Measurements from ENCODE around the gene HMGB1. TPM values are rescaled to one million over a fixed set of nuclear protein-coding genes. Genes with fewer than 3 reads are reported as not detected.

Gene HMGB1
- total and polyA plus RNA-seq, 2 of the 13 experiments (the other 11 are each of a cell fraction or from before 2014, with no cell fraction given): 115 to 584 TPM

- FAIRE-seq (no peak), DNase-seq (ENCODE audit: low spot score) (no peak), ATAC-seq (no peak)
- no TSS peak for BruUV-seq (replicated peaks)
- POLR2A ChIA-PET: interaction anchor here (1.2 to 1.9 kb wide), 2 partner anchors 12 kb away, joined by 6 to 16 read pairs; no protein-coding TSS in a partner anchor
- intact Hi-C loops (cut with micrococcal nuclease; ENCODE audit: unreplicated experiment): loop anchor here (5.0 kb wide), 2 partner anchors 40 to 55 kb away; no protein-coding TSS in a partner anchor
- Histone ChIP-seq H3K79me2 (ENCODE audit: insufficient read depth, low read length) (no peaks in the 10 kb centered on the region), H3K4me2 (ENCODE audit: low read depth, low read length) (0 out of 2 replicates have a peak overlapping the region, but pooled peaks have one; percentile 20), H4K20me1 (ENCODE audit: insufficient read depth, low read length) (no peaks in the 10 kb centered on the region), H3K4me1 (ENCODE audit: insufficient read depth, low read length) (peaks cover 36% of the 10 kb centered on the region), H3K27me3 (ENCODE audit: control insufficient read depth in 1 of 2, insufficient read depth in 2 of 2, low read length in 2 of 2) (peaks cover 1 to 32% of the 10 kb centered on the region in 2 experiments; a peak in 3 of 5 replicates), H3K9me3 (ENCODE audit: low read length) (no peaks in the 10 kb centered on the region), H3K27ac (ENCODE audit: extremely low read length, insufficient read depth, low read length) (no peak overlapping the region), H3K36me3 (replicated peaks in 1 of 2; ENCODE audit: control insufficient read depth in 1 of 2, insufficient read depth in 2 of 2, low read length in 2 of 2) (no peaks in the 10 kb centered on the region), H3K9ac (ENCODE audit: insufficient read depth, low read depth, low read length) (no peak overlapping the region), H2AFZ (ENCODE audit: low read length) (no peak overlapping the region), H3K4me3 (replicated peaks in 1 of 3; ENCODE audit: insufficient read depth in 1 of 3, low read depth in 2 of 3, low read length in 3 of 3) (no peak overlapping the region)
- 80% methylated on average over 6 of the region's 8 CpGs for WGBS (ENCODE audit: low lambda C conversion rate)
- in situ Hi-C loops (cut with HindIII; ENCODE audit: extremely low pct_ligation_motif_present, low pct_unique_long_range_greater_than_20kb): no loop called here
- CTCF ChIA-PET (ENCODE audit: low intra/inter-chr PET ratio, low total read pairs): interaction anchor here (1.6 kb wide), 1 partner anchor 55 kb away, joined by 4 read pairs; no protein-coding TSS in a partner anchor
- TF ChIP-seq, protein P1, sequence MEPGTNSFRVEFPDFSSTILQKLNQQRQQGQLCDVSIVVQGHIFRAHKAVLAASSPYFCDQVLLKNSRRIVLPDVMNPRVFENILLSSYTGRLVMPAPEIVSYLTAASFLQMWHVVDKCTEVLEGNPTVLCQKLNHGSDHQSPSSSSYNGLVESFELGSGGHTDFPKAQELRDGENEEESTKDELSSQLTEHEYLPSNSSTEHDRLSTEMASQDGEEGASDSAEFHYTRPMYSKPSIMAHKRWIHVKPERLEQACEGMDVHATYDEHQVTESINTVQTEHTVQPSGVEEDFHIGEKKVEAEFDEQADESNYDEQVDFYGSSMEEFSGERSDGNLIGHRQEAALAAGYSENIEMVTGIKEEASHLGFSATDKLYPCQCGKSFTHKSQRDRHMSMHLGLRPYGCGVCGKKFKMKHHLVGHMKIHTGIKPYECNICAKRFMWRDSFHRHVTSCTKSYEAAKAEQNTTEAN (CRISPR knock-in tag; conservative IDR thresholded peaks at IDR 0.05): no peak
- TF ChIP-seq SNRNP70 (IDR thresholded peaks at IDR 0.05; ENCODE audit: low read depth, low read length) (no peak), ZBTB34 (CRISPR knock-in tag; IDR thresholded peaks at IDR 0.05) (no peak), GABPA (IDR thresholded peaks at IDR 0.05; ENCODE audit: low read depth, low read length) (no peak), GABPA (CRISPR knock-in tag; IDR thresholded peaks at IDR 0.05; ENCODE audit: low read depth) (no peak), SPEN (CRISPR knock-in tag; IDR thresholded peaks at IDR 0.05; ENCODE audit: low read depth) (no peak), GABPB1 (CRISPR knock-in tag; IDR thresholded peaks at IDR 0.05) (no peak), ZNF20 (CRISPR knock-in tag; IDR thresholded peaks at IDR 0.05) (no peak), ZNF891 (CRISPR knock-in tag; IDR thresholded peaks at IDR 0.05) (no peak), SMAD1 (CRISPR knock-in tag; IDR thresholded peaks at IDR 0.05; ENCODE audit: borderline replicate concordance, low read depth) (no peak)
- TF ChIP-seq, protein P2, sequence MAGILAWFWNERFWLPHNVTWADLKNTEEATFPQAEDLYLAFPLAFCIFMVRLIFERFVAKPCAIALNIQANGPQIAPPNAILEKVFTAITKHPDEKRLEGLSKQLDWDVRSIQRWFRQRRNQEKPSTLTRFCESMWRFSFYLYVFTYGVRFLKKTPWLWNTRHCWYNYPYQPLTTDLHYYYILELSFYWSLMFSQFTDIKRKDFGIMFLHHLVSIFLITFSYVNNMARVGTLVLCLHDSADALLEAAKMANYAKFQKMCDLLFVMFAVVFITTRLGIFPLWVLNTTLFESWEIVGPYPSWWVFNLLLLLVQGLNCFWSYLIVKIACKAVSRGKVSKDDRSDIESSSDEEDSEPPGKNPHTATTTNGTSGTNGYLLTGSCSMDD (CRISPR knock-in tag; IDR thresholded peaks at IDR 0.05): no peak
- TF ChIP-seq, protein P3, sequence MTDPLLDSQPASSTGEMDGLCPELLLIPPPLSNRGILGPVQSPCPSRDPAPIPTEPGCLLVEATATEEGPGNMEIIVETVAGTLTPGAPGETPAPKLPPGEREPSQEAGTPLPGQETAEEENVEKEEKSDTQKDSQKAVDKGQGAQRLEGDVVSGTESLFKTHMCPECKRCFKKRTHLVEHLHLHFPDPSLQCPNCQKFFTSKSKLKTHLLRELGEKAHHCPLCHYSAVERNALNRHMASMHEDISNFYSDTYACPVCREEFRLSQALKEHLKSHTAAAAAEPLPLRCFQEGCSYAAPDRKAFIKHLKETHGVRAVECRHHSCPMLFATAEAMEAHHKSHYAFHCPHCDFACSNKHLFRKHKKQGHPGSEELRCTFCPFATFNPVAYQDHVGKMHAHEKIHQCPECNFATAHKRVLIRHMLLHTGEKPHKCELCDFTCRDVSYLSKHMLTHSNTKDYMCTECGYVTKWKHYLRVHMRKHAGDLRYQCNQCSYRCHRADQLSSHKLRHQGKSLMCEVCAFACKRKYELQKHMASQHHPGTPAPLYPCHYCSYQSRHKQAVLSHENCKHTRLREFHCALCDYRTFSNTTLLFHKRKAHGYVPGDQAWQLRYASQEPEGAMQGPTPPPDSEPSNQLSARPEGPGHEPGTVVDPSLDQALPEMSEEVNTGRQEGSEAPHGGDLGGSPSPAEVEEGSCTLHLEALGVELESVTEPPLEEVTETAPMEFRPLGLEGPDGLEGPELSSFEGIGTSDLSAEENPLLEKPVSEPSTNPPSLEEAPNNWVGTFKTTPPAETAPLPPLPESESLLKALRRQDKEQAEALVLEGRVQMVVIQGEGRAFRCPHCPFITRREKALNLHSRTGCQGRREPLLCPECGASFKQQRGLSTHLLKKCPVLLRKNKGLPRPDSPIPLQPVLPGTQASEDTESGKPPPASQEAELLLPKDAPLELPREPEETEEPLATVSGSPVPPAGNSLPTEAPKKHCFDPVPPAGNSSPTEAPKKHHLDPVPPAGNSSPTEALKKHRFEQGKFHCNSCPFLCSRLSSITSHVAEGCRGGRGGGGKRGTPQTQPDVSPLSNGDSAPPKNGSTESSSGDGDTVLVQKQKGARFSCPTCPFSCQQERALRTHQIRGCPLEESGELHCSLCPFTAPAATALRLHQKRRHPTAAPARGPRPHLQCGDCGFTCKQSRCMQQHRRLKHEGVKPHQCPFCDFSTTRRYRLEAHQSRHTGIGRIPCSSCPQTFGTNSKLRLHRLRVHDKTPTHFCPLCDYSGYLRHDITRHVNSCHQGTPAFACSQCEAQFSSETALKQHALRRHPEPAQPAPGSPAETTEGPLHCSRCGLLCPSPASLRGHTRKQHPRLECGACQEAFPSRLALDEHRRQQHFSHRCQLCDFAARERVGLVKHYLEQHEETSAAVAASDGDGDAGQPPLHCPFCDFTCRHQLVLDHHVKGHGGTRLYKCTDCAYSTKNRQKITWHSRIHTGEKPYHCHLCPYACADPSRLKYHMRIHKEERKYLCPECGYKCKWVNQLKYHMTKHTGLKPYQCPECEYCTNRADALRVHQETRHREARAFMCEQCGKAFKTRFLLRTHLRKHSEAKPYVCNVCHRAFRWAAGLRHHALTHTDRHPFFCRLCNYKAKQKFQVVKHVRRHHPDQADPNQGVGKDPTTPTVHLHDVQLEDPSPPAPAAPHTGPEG (CRISPR knock-in tag; IDR thresholded peaks at IDR 0.05): no peak
- TF ChIP-seq, protein P4, sequence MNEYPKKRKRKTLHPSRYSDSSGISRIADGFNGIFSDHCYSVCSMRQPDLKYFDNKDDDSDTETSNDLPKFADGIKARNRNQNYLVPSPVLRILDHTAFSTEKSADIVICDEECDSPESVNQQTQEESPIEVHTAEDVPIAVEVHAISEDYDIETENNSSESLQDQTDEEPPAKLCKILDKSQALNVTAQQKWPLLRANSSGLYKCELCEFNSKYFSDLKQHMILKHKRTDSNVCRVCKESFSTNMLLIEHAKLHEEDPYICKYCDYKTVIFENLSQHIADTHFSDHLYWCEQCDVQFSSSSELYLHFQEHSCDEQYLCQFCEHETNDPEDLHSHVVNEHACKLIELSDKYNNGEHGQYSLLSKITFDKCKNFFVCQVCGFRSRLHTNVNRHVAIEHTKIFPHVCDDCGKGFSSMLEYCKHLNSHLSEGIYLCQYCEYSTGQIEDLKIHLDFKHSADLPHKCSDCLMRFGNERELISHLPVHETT (CRISPR knock-in tag; conservative IDR thresholded peaks at IDR 0.05): no peak
These were observed 58.8 kb downstream of the HMGB1 start for GRCh38 chr13:30406779-30407416.

Data from HepG2 (cell line).